Sigmoid colon (tissue), 4 donors: Measurements from ENCODE around the gene CDK13.

ENCODE experiments used
- CTCF ChIP-seq, 4 experiments: fragments of 450-650 bp in 3 of 4; fragments of 200-600 bp in 1 of 4; IDR thresholded peaks; one replicate each; pipeline ENCODE4 v1.5.1; 2016 to 2019; ENCODE audit warnings: antibody characterized with exemption in 4 of 4, mild to moderate bottlenecking in 3 of 4, moderate library complexity in 2 of 4
- EP300 ChIP-seq, 4 donors: sonication (generic); formaldehyde crosslinking; IDR thresholded peaks; one replicate each; pipeline ENCODE4 v1.6.1; 2017; ENCODE audit warnings: antibody characterized with exemption in 4 of 4
- POLR2A ChIP-seq, 2 donors: fragments of 450-650 bp; IDR thresholded peaks; one replicate each; pipeline ENCODE4 v1.6.1; 2016; ENCODE audit warnings: antibody characterized with exemption in 2 of 2, mild to moderate bottlenecking in 2 of 2, moderate library complexity in 2 of 2
- POLR2AphosphoS5 ChIP-seq, 4 donors: sonication (generic); formaldehyde crosslinking; IDR thresholded peaks; one replicate each; pipeline ENCODE4 v1.6.1; 2017; ENCODE audit warnings: antibody characterized with exemption in 4 of 4

- TF ChIP-seq CTCF (IDR thresholded peaks at IDR 0.05) (no peak), POLR2A (IDR thresholded peaks at IDR 0.05) (no peak), POLR2AphosphoS5 (IDR thresholded peaks at IDR 0.05) (no peak), EP300 (IDR thresholded peaks at IDR 0.05) (no peak)
Observed at GRCh38 chr7:39948375-39948955, 1.6 kb upstream of the CDK13 start.
